IMR-90 (cell line): ENCODE results near the gene SPPL2B. TPM values are rescaled to one million over a fixed set of nuclear protein-coding genes. Genes with fewer than 3 reads are reported as not detected.

ENCODE experiments used
- ATAC-seq: fragments of 200-7000 bp; cut with Tn5 transposase; 2 replicates; pipeline ENCODE4 v1.9.1; 2020; ENCODE audit warnings: low read depth, mild to moderate bottlenecking, moderate library complexity
- BruUV-seq: library from RNA; stranded (reverse); fragments of 400-500 nt; replicated peaks from 2 replicates; lab custom pipeline; 2021; lab: Mats Ljungman, UMichigan
- CTCF ChIA-PET: fragments of 300-600 bp; formaldehyde crosslinking; extraction: SDS; loops from one replicate; lab custom pipeline; 2021; ENCODE audit warnings: antibody characterized with exemption; lab: Yijun Ruan, JAX
- POLR2A ChIA-PET: fragments of 300-600 bp; sonication (Branson Sonifier 250); formaldehyde crosslinking; loops from one replicate; lab custom pipeline; 2022; ENCODE audit warnings: antibody characterized with exemption; ENCODE audit not compliant: unreplicated experiment; lab: Charles Lee
- DNase-seq: peaks from one replicate; pipeline ENCODE4 v3.0.0; 2013
- H2AFZ ChIP-seq: replicated peaks from 2 replicates; pipeline ENCODE3; 2013; ENCODE audit warnings: low read length, mild to moderate bottlenecking; ENCODE audit not compliant: poor library complexity
- H2AK5ac ChIP-seq: 2 replicates; pipeline ENCODE4 v1.6.1; 2013; ENCODE audit warnings: low read depth, low read length, inconsistent platforms
- H2AK9ac ChIP-seq: replicated peaks from 2 replicates; pipeline ENCODE3; 2013; ENCODE audit warnings: mild to moderate bottlenecking, low read depth, low read length, moderate library complexity; ENCODE audit not compliant: poor library complexity
- H2BK120ac ChIP-seq: 2 replicates; pipeline ENCODE4 v1.6.1; 2013; ENCODE audit warnings: low read depth, low read length, inconsistent platforms
- H2BK15ac ChIP-seq: 3 replicates; pipeline ENCODE4 v1.6.1; 2013; ENCODE audit warnings: low read depth, low read length, inconsistent platforms
- H2BK20ac ChIP-seq: 2 replicates; pipeline ENCODE4 v1.6.1; 2013; ENCODE audit warnings: low read depth, mild to moderate bottlenecking, inconsistent platforms, low read length, moderate library complexity
- H2BK5ac ChIP-seq: 2 replicates; pipeline ENCODE4 v1.6.1; 2013; ENCODE audit warnings: mild to moderate bottlenecking, low read depth, low read length, inconsistent platforms; ENCODE audit not compliant: poor library complexity, severe bottlenecking
- H3K14ac ChIP-seq: replicated peaks from 2 replicates; pipeline ENCODE4 v1.6.1; 2013; ENCODE audit warnings: low read depth, low read length, inconsistent platforms
- H3K18ac ChIP-seq: 2 replicates; pipeline ENCODE4 v1.6.1; 2013; ENCODE audit warnings: low read depth, low read length, control low read depth
- H3K23ac ChIP-seq: 2 replicates; pipeline ENCODE4 v1.6.1; 2013; ENCODE audit warnings: low read depth, low read length, inconsistent platforms
- H3K27ac ChIP-seq: 2 replicates; pipeline ENCODE4 v1.5.1; 2013; ENCODE audit warnings: mild to moderate bottlenecking, control low read depth, low read length; ENCODE audit not compliant: insufficient read depth
- H3K27me3 ChIP-seq: 2 replicates; pipeline ENCODE4 v1.6.1; 2013; ENCODE audit warnings: low read length; ENCODE audit not compliant: control insufficient read depth, insufficient read depth
- H3K36me3 ChIP-seq: 2 replicates; pipeline ENCODE4 v1.6.1; 2013; ENCODE audit warnings: low read length, mixed read lengths; ENCODE audit not compliant: control insufficient read depth, insufficient read depth
- H3K4ac ChIP-seq: 2 replicates; pipeline ENCODE4 v1.6.1; 2013; ENCODE audit warnings: low read depth, low read length, inconsistent platforms
- H3K4me1 ChIP-seq: 2 replicates; pipeline ENCODE4 v1.6.1; 2013; ENCODE audit warnings: low read length, mixed read lengths; ENCODE audit not compliant: control insufficient read depth, insufficient read depth
- H3K4me2 ChIP-seq: 2 replicates; pipeline ENCODE4 v1.6.1; 2013; ENCODE audit warnings: low read depth, mild to moderate bottlenecking, control low read depth, low read length, moderate library complexity
- H3K4me3 ChIP-seq: 2 replicates; pipeline ENCODE4 v1.5.1; 2013; ENCODE audit warnings: low read depth, mild to moderate bottlenecking, control low read depth, low read length, moderate library complexity; ENCODE audit not compliant: insufficient read depth
- H3K56ac ChIP-seq: 2 replicates; pipeline ENCODE4 v1.6.1; 2013; ENCODE audit warnings: low read length, inconsistent platforms; ENCODE audit not compliant: insufficient read depth; ENCODE audit errors: extremely low read depth
- H3K79me1 ChIP-seq, 2 experiments: 2 replicates each; pipeline ENCODE4 v1.6.1; 2013; ENCODE audit warnings: low read length in 2 of 2, inconsistent platforms in 1 of 2, low read depth in 1 of 2
- H3K9ac ChIP-seq: 2 replicates; pipeline ENCODE4 v1.6.1; 2013; ENCODE audit warnings: low read depth, low read length, control low read depth
- H3K9me1 ChIP-seq: 2 replicates; pipeline ENCODE4 v1.6.1; 2013; ENCODE audit warnings: low read length, inconsistent platforms; ENCODE audit not compliant: insufficient read depth
- H3K9me3 ChIP-seq: 2 replicates; pipeline ENCODE4 v1.6.1; 2013; ENCODE audit warnings: low read length; ENCODE audit not compliant: control insufficient read depth, insufficient read depth
- H4K20me1 ChIP-seq: 2 replicates; pipeline ENCODE4 v1.6.1; 2013; ENCODE audit warnings: low read length, inconsistent platforms; ENCODE audit not compliant: insufficient read depth
- H4K5ac ChIP-seq: 2 replicates; pipeline ENCODE4 v1.6.1; 2013; ENCODE audit warnings: mild to moderate bottlenecking, low read depth, low read length, control low read depth
- H4K8ac ChIP-seq, 2 experiments: 2 replicates each; pipeline ENCODE4 v1.6.1; 2013; ENCODE audit warnings: low read depth in 2 of 2, low read length in 2 of 2, control low read depth in 1 of 2, inconsistent platforms in 1 of 2
- H4K91ac ChIP-seq: 2 replicates; pipeline ENCODE4 v1.6.1; 2013; ENCODE audit warnings: low read depth, low read length, inconsistent platforms; ENCODE audit not compliant: insufficient read depth
- CTCF ChIP-seq: conservative IDR thresholded peaks from 2 replicates; pipeline ENCODE4 v1.5.1; 2012; ENCODE audit warnings: mild to moderate bottlenecking, low read depth, low read length, improper control_type of control experiment
- MXI1 ChIP-seq: IDR thresholded peaks from 2 replicates; pipeline ENCODE4 v1.6.1; 2012; ENCODE audit warnings: low read depth, mild to moderate bottlenecking, low read length, moderate library complexity, borderline replicate concordance
- POLR2A ChIP-seq: IDR thresholded peaks from 2 replicates; pipeline ENCODE4 v1.6.1; 2012; ENCODE audit warnings: mild to moderate bottlenecking, low read depth, low read length
- RAD21 ChIP-seq: IDR thresholded peaks from 2 replicates; pipeline ENCODE4 v1.6.1; 2012; ENCODE audit warnings: low read length, improper control_type of control experiment
- RFX5 ChIP-seq: IDR thresholded peaks from 2 replicates; pipeline ENCODE4 v1.8.0; 2012; ENCODE audit warnings: low read depth, mild to moderate bottlenecking, low read length, moderate library complexity
- SMC3 ChIP-seq: fragments of 150-350 bp; IDR thresholded peaks from 2 replicates; pipeline ENCODE4 v1.6.1; 2016; ENCODE audit warnings: low read depth, mild to moderate bottlenecking, antibody characterized with exemption, low read length, moderate library complexity
- WGBS, 2 experiments: methylation state at CpG; one replicate each; pipeline versions ENCODE4 v1.1.5 to v1.1.7; 2013; ENCODE audit warnings: missing lambda C conversion rate in 2 of 2; ENCODE audit not compliant: insufficient read length in 1 of 2; ENCODE audit errors: extremely low coverage in 2 of 2; 5-methylcytosine and 5-hydroxymethylcytosine counted together
- dilution Hi-C: fragments of 300-500 bp; cut with HindIII; formaldehyde crosslinking; loops from one replicate; pipeline ENCODE4 v1.14.3; 2018; ENCODE audit warnings: low sequenced_read_pairs; ENCODE audit not compliant: unreplicated experiment
- in situ Hi-C: fragments of 300-500 bp; cut with MboI; formaldehyde crosslinking; loops from 3 replicates; pipeline ENCODE4 v1.14.3; 2019; ENCODE audit warnings: low sequenced_read_pairs, inconsistent platforms, mixed read lengths
- intact Hi-C: fragments of 100-400 bp; cut with micrococcal nuclease; formaldehyde crosslinking; loops from 2 replicates; pipeline ENCODE4 v1.10.0; 2022
- polyA plus RNA-seq, 3 experiments: library from polyadenylated mRNA; depleted of rRNA; stranded (reverse); fragments of >200 nt; gene quantifications; 2 replicates each; pipeline ENCODE4 v1.2.3, GENCODE V29; 2012; ENCODE audit warnings: low replicate concordance in 1 of 3
- total RNA-seq: library from RNA; depleted of rRNA; stranded (reverse); fragments of >200 nt; gene quantifications from 2 replicates; pipeline ENCODE4 v1.2.3, GENCODE V29; 2012
- TF ChIP-seq, protein P1 (sequence below): fragments of 150-350 bp; IDR thresholded peaks from 2 replicates; pipeline ENCODE4 v1.6.1; 2016; ENCODE audit warnings: low read depth, mild to moderate bottlenecking, low read length, moderate library complexity, borderline replicate concordance

Gene SPPL2B
- total and polyA plus RNA-seq, 2 of the 4 experiments (the other 2 are of a cell fraction) = 3.4 to 45.7 TPM

DNA sequence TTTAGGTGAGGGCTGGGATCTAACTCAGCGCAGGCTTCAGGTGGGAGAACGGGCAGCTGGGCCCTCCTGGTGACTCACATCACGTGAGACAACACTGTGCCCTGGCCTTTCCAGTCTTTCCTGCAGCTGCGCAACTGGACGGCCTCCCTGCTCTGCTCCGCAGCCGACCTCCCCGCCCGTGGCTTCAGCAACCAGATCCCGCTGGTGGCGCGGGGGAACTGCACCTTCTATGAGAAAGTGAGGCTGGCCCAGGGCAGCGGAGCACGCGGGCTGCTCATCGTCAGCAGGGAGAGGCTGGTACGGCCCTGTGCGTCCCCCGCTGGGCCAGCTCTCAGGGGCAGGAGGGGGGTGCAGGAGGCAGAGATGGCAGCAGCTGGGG lies 8.8 kb downstream of the SPPL2B start:
- no peaks in the 10 kb centered on the region for H3K27me3 ChIP-seq
- ATAC-seq = peak; percentile 27; the same call in 1 of the 2 replicates
- no peak overlapping the region for H3K56ac ChIP-seq
- no peak overlapping the region for H3K4me3 ChIP-seq
- H3K4ac ChIP-seq = no peak overlapping the region
- no peak overlapping the region for H2BK20ac ChIP-seq
- H3K9ac ChIP-seq = no peak overlapping the region
- H2BK15ac ChIP-seq = no peak overlapping the region
- H3K4me1 ChIP-seq = no peaks in the 10 kb centered on the region
- no peak overlapping the region for H4K5ac ChIP-seq
- no peak overlapping the region for H3K27ac ChIP-seq
- peak; percentile 43 for DNase-seq
- in situ Hi-C loops (no loop called here), intact Hi-C loops (no loop called here), dilution Hi-C loops (no loop called here)
- no peak overlapping the region for H2BK5ac ChIP-seq
- TF ChIP-seq, protein P1, sequence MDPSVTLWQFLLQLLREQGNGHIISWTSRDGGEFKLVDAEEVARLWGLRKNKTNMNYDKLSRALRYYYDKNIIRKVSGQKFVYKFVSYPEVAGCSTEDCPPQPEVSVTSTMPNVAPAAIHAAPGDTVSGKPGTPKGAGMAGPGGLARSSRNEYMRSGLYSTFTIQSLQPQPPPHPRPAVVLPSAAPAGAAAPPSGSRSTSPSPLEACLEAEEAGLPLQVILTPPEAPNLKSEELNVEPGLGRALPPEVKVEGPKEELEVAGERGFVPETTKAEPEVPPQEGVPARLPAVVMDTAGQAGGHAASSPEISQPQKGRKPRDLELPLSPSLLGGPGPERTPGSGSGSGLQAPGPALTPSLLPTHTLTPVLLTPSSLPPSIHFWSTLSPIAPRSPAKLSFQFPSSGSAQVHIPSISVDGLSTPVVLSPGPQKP = no peak
- no peak for TF ChIP-seq SMC3
- no peak for TF ChIP-seq MXI1
- no peak for TF ChIP-seq RAD21
- no peak for TF ChIP-seq POLR2A
- 0 out of 2 replicates have a peak, but pooled peaks have one; percentile 5 for TF ChIP-seq CTCF
- TF ChIP-seq RFX5 = no peak
- H3K79me1 ChIP-seq = peaks cover 20 to 43% of the 10 kb centered on the region in 2 experiments
- H4K8ac ChIP-seq = no peak overlapping the region
- WGBS, 2 experiments = no CpG with 5 or more reads among the region's 19 CpGs
- peaks cover 17% of the 10 kb centered on the region for H3K36me3 ChIP-seq
- H3K14ac ChIP-seq = no peak overlapping the region
- H3K9me1 ChIP-seq = peaks cover 13% of the 10 kb centered on the region
- no peak overlapping the region for H3K23ac ChIP-seq
- no peak overlapping the region for H2AK5ac ChIP-seq
- BruUV-seq = no TSS peak
- ChIA-PET POLR2A (no interaction called here), CTCF (no interaction called here)
- H2AFZ ChIP-seq = no peak overlapping the region
- no peak overlapping the region for H3K18ac ChIP-seq
- no peak overlapping the region for H4K91ac ChIP-seq
- H2AK9ac ChIP-seq = no peak overlapping the region
- H2BK120ac ChIP-seq = no peak overlapping the region
- H3K4me2 ChIP-seq = no peak overlapping the region
- H4K20me1 ChIP-seq = peaks cover 28% of the 10 kb centered on the region
- no peaks in the 10 kb centered on the region for H3K9me3 ChIP-seq
